Natural killer cell (primary cell): Measurements from ENCODE around the gene ARRDC3. TPM values are rescaled to one million over a fixed set of nuclear protein-coding genes. Genes with fewer than 3 reads are reported as not detected.

ENCODE experiments used
- ATAC-seq, 3 donors: fragments of 150-1000 bp in 2 of 3; fragments of 200-7000 bp in 1 of 3; cut with Tn5 transposase; 1 replicate in 1 of 3; 2 replicates in 2 of 3; pipeline ENCODE4 v1.10.0; 2021; ENCODE audit warnings: mild to moderate bottlenecking in 2 of 3, moderate library complexity in 2 of 3
- DNase-seq, 2 donors: peaks; one replicate each; pipeline versions ENCODE4 v3.0.0 to v3.0.0-alpha.2; 2013 to 2021; ENCODE audit warnings: mixed read lengths in 1 of 2
- H3K27ac ChIP-seq: one replicate; pipeline ENCODE4 v1.5.1; 2013; ENCODE audit warnings: mild to moderate bottlenecking, low read length
- H3K27me3 ChIP-seq: one replicate; pipeline ENCODE4 v1.6.1; 2013; ENCODE audit warnings: low read length; ENCODE audit not compliant: control insufficient read depth, insufficient read depth
- H3K36me3 ChIP-seq: one replicate; pipeline ENCODE4 v1.6.1; 2013; ENCODE audit warnings: low read length; ENCODE audit not compliant: control insufficient read depth, insufficient read depth
- H3K4me1 ChIP-seq: one replicate; pipeline ENCODE4 v1.6.1; 2013; ENCODE audit warnings: low read length; ENCODE audit not compliant: control insufficient read depth, insufficient read depth
- H3K4me3 ChIP-seq: one replicate; pipeline ENCODE4 v1.5.1; 2013; ENCODE audit warnings: low read length
- H3K9me3 ChIP-seq: one replicate; pipeline ENCODE4 v1.6.1; 2013; ENCODE audit warnings: low read length; ENCODE audit not compliant: control insufficient read depth, insufficient read depth
- H3K27ac Mint-ChIP-seq, 2 donors: one replicate each; pipeline ENCODE4 v1.8.0; 2022; ENCODE audit warnings: mild to moderate bottlenecking in 2 of 2, mixed read lengths in 2 of 2, moderate library complexity in 1 of 2
- H3K27me3 Mint-ChIP-seq, 2 donors: one replicate each; pipeline ENCODE4 v1.8.0; 2022; ENCODE audit warnings: low read depth in 2 of 2, mixed read lengths in 2 of 2
- H3K36me3 Mint-ChIP-seq: one replicate; pipeline ENCODE4 v1.8.0; 2022; ENCODE audit warnings: mixed read lengths
- H3K4me1 Mint-ChIP-seq, 2 donors: one replicate each; pipeline ENCODE4 v1.8.0; 2022; ENCODE audit warnings: mixed read lengths in 2 of 2
- H3K4me3 Mint-ChIP-seq: one replicate; pipeline ENCODE4 v1.8.0; 2022; ENCODE audit warnings: mild to moderate bottlenecking, moderate library complexity, mixed read lengths
- H3K9me3 Mint-ChIP-seq, 2 donors: one replicate each; pipeline ENCODE4 v1.8.0; 2022; ENCODE audit warnings: mixed read lengths in 2 of 2
- WGBS: methylation state at CpG from one replicate; pipeline ENCODE4 v1.1.7; 2013; ENCODE audit warnings: missing lambda C conversion rate; ENCODE audit not compliant: insufficient coverage; 5-methylcytosine and 5-hydroxymethylcytosine counted together
- intact Hi-C: fragments of 100-400 bp; cut with micrococcal nuclease; formaldehyde crosslinking; loops from one replicate; pipeline ENCODE4 v1.14.2; 2022
- total RNA-seq, 4 donors: library from RNA; stranded (reverse); fragments of 120-200 nt in 1 of 4; gene quantifications; one replicate each; pipeline versions ENCODE4 v1.2.3 to v1.2.4, GENCODE V29; 2013 to 2022
- TF ChIP-seq, protein P1 (sequence below): fragments of 200-600 bp; IDR thresholded peaks from one replicate; pipeline ENCODE4 v1.8.0; 2022; ENCODE audit warnings: antibody characterized with exemption

Gene ARRDC3
- total RNA-seq, 3 donors from 2014 or later (not counting 1 experiment from before 2014, with no cell fraction given), result 117 to 375 (median 133) TPM

- Mint-ChIP-seq H3K4me1 (peaks cover 26 to 29% of the 10 kb centered on the region in 2 donors), H3K9me3 (peaks cover 0 to 3% of the 10 kb centered on the region in 2 donors), H3K27me3 (no peaks in the 10 kb centered on the region), H3K4me3 (peak overlapping the region; percentile 47), H3K36me3 (no peaks in the 10 kb centered on the region), H3K27ac (no peak overlapping the region)
- ATAC-seq (no peak), DNase-seq (no peak)
- Histone ChIP-seq H3K4me1 (no peaks in the 10 kb centered on the region), H3K9me3 (no peaks in the 10 kb centered on the region), H3K36me3 (no peaks in the 10 kb centered on the region), H3K27ac (no peak overlapping the region), H3K27me3 (no peaks in the 10 kb centered on the region), H3K4me3 (no peak overlapping the region)
- intact Hi-C loops, result loop anchor here (1.0 to 2.0 kb wide), 5 partner anchors 34 to 552 kb away; no protein-coding TSS in a partner anchor
- 80% methylated on average over 1 of the region's 1 CpG for WGBS
- TF ChIP-seq, protein P1, sequence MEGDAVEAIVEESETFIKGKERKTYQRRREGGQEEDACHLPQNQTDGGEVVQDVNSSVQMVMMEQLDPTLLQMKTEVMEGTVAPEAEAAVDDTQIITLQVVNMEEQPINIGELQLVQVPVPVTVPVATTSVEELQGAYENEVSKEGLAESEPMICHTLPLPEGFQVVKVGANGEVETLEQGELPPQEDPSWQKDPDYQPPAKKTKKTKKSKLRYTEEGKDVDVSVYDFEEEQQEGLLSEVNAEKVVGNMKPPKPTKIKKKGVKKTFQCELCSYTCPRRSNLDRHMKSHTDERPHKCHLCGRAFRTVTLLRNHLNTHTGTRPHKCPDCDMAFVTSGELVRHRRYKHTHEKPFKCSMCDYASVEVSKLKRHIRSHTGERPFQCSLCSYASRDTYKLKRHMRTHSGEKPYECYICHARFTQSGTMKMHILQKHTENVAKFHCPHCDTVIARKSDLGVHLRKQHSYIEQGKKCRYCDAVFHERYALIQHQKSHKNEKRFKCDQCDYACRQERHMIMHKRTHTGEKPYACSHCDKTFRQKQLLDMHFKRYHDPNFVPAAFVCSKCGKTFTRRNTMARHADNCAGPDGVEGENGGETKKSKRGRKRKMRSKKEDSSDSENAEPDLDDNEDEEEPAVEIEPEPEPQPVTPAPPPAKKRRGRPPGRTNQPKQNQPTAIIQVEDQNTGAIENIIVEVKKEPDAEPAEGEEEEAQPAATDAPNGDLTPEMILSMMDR, result no peak
These were observed 36.0 kb upstream of the ARRDC3 start for GRCh38 chr5:91419136-91419535.

DNA sequence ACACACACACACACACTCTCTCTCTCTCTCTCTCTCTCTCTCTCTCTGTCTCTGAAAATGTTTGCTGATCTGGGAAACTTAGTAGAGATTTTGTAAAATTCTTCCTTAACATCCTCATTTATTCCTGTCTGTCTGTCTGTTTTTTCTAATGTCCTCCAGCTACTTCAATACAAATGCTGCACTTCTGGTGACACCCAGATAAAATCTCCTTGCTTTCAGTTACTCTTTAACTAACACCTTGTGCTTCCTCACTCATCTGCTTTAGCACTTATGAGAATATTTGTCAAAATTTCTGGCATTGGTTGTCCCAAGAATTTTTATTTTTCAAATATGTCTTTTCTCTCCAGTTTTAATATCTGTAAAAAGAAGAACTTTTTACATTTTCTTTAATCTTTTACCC lies 35.0 kb upstream of the ARRDC3 start:
- peaks cover 0 to 3% of the 10 kb centered on the region in 2 donors for H3K9me3 Mint-ChIP-seq
- H3K4me3 ChIP-seq, result no peak overlapping the region
- no peaks in the 10 kb centered on the region for H3K9me3 ChIP-seq
- H3K4me1 ChIP-seq, result no peaks in the 10 kb centered on the region
- H3K36me3 Mint-ChIP-seq, result no peaks in the 10 kb centered on the region
- TF ChIP-seq, protein P1, result no peak
- H3K27ac ChIP-seq, result no peak overlapping the region
- intact Hi-C loops, result loop anchor here (2.0 kb wide), 2 partner anchors 33 to 551 kb away; no protein-coding TSS in a partner anchor
- peaks cover 26 to 29% of the 10 kb centered on the region in 2 donors for H3K4me1 Mint-ChIP-seq
- ATAC-seq (no peak), DNase-seq (no peak)
- H3K27me3 Mint-ChIP-seq, result no peaks in the 10 kb centered on the region
- H3K27ac Mint-ChIP-seq, result peak overlapping the region; percentile 2 to 16
- H3K4me3 Mint-ChIP-seq, result peak overlapping the region; percentile 10
- H3K27me3 ChIP-seq, result no peaks in the 10 kb centered on the region
- H3K36me3 ChIP-seq, result no peaks in the 10 kb centered on the region

GRCh38 chr5:91417219-91417618 lies 34.1 kb upstream of the ARRDC3 start:
- Histone ChIP-seq H3K4me1 (no peaks in the 10 kb centered on the region), H3K27ac (no peak overlapping the region), H3K4me3 (no peak overlapping the region), H3K36me3 (no peaks in the 10 kb centered on the region), H3K27me3 (no peaks in the 10 kb centered on the region), H3K9me3 (no peaks in the 10 kb centered on the region)
- H3K27me3 Mint-ChIP-seq, result no peaks in the 10 kb centered on the region
- H3K27ac Mint-ChIP-seq, result no peak overlapping the region
- intact Hi-C loops, result no loop called here
- DNase-seq, result no peak
- ATAC-seq, result no peak
- H3K4me3 Mint-ChIP-seq, result no peak overlapping the region
- no peaks in the 10 kb centered on the region for H3K36me3 Mint-ChIP-seq
- H3K9me3 Mint-ChIP-seq, result peaks cover 0 to 3% of the 10 kb centered on the region in 2 donors
- TF ChIP-seq, protein P1, result no peak
- H3K4me1 Mint-ChIP-seq, result peaks cover 21 to 22% of the 10 kb centered on the region in 2 donors
- WGBS, result 97% methylated on average over 3 of the region's 3 CpGs

DNA sequence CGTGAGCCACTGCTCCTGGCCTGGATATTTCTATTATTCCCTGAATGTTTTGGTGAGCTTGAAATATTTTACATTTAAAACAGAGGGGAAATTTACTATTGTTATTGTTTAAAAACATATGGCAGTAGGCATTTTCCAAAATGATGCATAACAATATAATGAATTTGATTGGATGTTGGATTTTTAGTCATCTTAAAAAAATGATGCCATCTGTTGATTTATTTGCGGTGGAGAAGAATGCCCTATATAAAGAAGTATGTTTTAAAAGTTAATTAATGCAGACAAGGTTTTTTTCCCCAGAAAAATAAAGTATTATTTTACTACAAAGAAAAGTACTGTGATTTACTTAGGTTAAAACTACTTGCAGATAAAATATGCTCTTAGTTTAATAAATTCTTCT lies 33.4 kb upstream of the ARRDC3 start:
- no peaks in the 10 kb centered on the region for H3K27me3 ChIP-seq
- H3K9me3 ChIP-seq, result no peaks in the 10 kb centered on the region
- H3K4me1 Mint-ChIP-seq, result peaks cover 17 to 18% of the 10 kb centered on the region in 2 donors
- H3K27ac Mint-ChIP-seq, result no peak overlapping the region
- peaks cover 0 to 3% of the 10 kb centered on the region in 2 donors for H3K9me3 Mint-ChIP-seq
- no peaks in the 10 kb centered on the region for H3K27me3 Mint-ChIP-seq
- DNase-seq, result no peak
- no peak overlapping the region for H3K27ac ChIP-seq
- intact Hi-C loops, result no loop called here
- ATAC-seq, result no peak
- no peak overlapping the region for H3K4me3 ChIP-seq
- no peaks in the 10 kb centered on the region for H3K36me3 ChIP-seq
- TF ChIP-seq, protein P1, result no peak
- 96% methylated on average over 2 of the region's 2 CpGs for WGBS
- H3K4me3 Mint-ChIP-seq, result no peak overlapping the region
- no peaks in the 10 kb centered on the region for H3K36me3 Mint-ChIP-seq
- no peaks in the 10 kb centered on the region for H3K4me1 ChIP-seq
